Cardiac muscle cell (in vitro differentiated cells and primary cell): Measurements from ENCODE around the gene RSL1D1. TPM values are rescaled to one million over a fixed set of nuclear protein-coding genes. Genes with fewer than 3 reads are reported as not detected.

Experiments used
- DNase-seq, 2 donors: peaks; one replicate each; pipeline versions ENCODE4 v3.0.0 to v3.0.0-alpha.2; 2010 to 2017; ENCODE audit warnings: low read depth in 1 of 2, low spot score in 1 of 2
- H3K27ac ChIP-seq: fragments of 200-600 bp; sonication (generic); 2 replicates; pipeline ENCODE4 v1.5.1; 2016
- H3K27me3 ChIP-seq: fragments of 200-600 bp; sonication (generic); 2 replicates; pipeline ENCODE4 v1.6.0; 2016; ENCODE audit warnings: control low read depth
- H3K36me3 ChIP-seq: fragments of 200-600 bp; sonication (generic); 2 replicates; pipeline ENCODE4 v1.5.1; 2016; ENCODE audit warnings: control low read depth
- H3K4me1 ChIP-seq: fragments of 200-600 bp; sonication (generic); 2 replicates; pipeline ENCODE4 v1.8.1; 2017; ENCODE audit warnings: low read depth, mild to moderate bottlenecking, mixed run types
- H3K4me3 ChIP-seq: fragments of 200-600 bp; sonication (generic); 2 replicates; pipeline ENCODE4 v1.5.1; 2016; ENCODE audit warnings: mild to moderate bottlenecking
- H3K9me3 ChIP-seq: fragments of 200-600 bp; sonication (generic); 2 replicates; pipeline ENCODE4 v1.5.1; 2017; ENCODE audit warnings: low read depth, mild to moderate bottlenecking, control low read depth
- polyA plus RNA-seq: library from polyadenylated mRNA; unstranded; fragments of >200 nt; fragmentation: Nextera tagmentation; extraction: Ambion mirVana; gene quantifications from 2 replicates; pipeline ENCODE4 v1.2.1, GENCODE V29; 2016
- total RNA-seq: library from RNA; depleted of rRNA; stranded (reverse); fragments of >200 nt; gene quantifications from 2 replicates; pipeline ENCODE4 v1.2.3, GENCODE V29; 2016
- TF ChIP-seq, protein P1 (sequence below): IDR thresholded peaks from 2 replicates; pipeline ENCODE4 v1.5.1; 2012; ENCODE audit warnings: low read depth, mild to moderate bottlenecking, low read length

The RSL1D1 gene
- total and polyA plus RNA-seq, 2 experiments from 2014 or later, result 144 to 153 TPM

- no peaks in the 10 kb centered on the region for H3K9me3 ChIP-seq
- H3K4me3 ChIP-seq, result no peak overlapping the region
- peaks cover 11% of the 10 kb centered on the region for H3K4me1 ChIP-seq
- no peaks in the 10 kb centered on the region for H3K27me3 ChIP-seq
- DNase-seq, result no peak
- TF ChIP-seq, protein P1, sequence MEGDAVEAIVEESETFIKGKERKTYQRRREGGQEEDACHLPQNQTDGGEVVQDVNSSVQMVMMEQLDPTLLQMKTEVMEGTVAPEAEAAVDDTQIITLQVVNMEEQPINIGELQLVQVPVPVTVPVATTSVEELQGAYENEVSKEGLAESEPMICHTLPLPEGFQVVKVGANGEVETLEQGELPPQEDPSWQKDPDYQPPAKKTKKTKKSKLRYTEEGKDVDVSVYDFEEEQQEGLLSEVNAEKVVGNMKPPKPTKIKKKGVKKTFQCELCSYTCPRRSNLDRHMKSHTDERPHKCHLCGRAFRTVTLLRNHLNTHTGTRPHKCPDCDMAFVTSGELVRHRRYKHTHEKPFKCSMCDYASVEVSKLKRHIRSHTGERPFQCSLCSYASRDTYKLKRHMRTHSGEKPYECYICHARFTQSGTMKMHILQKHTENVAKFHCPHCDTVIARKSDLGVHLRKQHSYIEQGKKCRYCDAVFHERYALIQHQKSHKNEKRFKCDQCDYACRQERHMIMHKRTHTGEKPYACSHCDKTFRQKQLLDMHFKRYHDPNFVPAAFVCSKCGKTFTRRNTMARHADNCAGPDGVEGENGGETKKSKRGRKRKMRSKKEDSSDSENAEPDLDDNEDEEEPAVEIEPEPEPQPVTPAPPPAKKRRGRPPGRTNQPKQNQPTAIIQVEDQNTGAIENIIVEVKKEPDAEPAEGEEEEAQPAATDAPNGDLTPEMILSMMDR, result no peak
- peak overlapping the region; percentile 30 for H3K27ac ChIP-seq
- peaks cover 14% of the 10 kb centered on the region for H3K36me3 ChIP-seq
Measured at GRCh38 chr16:11868412-11868980, 17.2 kb upstream of the RSL1D1 start.

DNA sequence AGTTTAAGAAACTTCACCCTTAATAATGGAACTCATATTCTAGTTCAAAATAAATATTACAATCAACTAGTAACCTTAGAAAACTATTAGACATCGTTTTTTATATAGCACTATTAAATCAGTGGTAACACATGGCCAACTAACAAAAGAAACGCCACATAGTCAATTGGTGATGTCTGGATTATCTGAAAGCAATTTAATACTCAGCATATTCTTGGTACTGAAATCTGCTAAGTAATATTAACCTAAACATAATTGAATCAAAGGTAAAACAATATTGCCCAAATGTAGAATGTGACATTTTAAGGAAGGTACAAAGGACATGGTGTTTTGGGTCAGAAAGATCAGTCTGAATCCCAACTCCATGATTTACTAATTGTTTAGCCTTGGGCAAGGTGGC, 11.1 kb upstream of the RSL1D1 start:
- Histone ChIP-seq H3K36me3 (no peaks in the 10 kb centered on the region), H3K4me3 (no peak overlapping the region), H3K27ac (no peak overlapping the region), H3K9me3 (no peaks in the 10 kb centered on the region), H3K27me3 (no peaks in the 10 kb centered on the region), H3K4me1 (no peaks in the 10 kb centered on the region)
- no peak for DNase-seq
- TF ChIP-seq, protein P1, result no peak

DNA sequence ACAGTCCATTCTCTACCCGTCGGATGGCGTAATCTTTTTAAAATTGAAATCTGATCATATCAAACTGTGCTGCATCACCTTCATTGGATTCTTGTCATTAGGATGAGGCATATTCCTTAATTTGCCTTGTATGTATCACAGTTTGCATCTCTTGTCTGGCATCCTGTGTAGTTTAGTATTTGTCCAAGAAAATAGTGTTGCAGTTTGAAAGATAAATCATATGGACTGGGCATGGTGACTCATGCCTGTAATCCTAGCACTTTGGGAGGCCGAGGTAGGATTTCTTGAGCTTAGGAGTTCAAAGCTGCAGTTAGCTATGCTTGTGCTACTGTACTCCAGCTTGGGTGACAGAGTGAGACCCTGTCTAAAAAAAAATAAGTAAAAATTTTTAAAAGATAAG, 5.8 kb upstream of the RSL1D1 start:
- H3K9me3 ChIP-seq, result no peaks in the 10 kb centered on the region
- no peak overlapping the region for H3K27ac ChIP-seq
- H3K27me3 ChIP-seq, result no peaks in the 10 kb centered on the region
- peaks cover 3% of the 10 kb centered on the region for H3K4me1 ChIP-seq
- TF ChIP-seq, protein P1, result no peak
- no peaks in the 10 kb centered on the region for H3K36me3 ChIP-seq
- no peak overlapping the region for H3K4me3 ChIP-seq
- no peak for DNase-seq

GRCh38 chr16:11852092-11852809, 909 bp upstream of the RSL1D1 start:
- no peaks in the 10 kb centered on the region for H3K9me3 ChIP-seq
- no peaks in the 10 kb centered on the region for H3K27me3 ChIP-seq
- peaks cover 17% of the 10 kb centered on the region for H3K4me1 ChIP-seq
- TF ChIP-seq, protein P1, result no peak
- peak overlapping the region; percentile 96 for H3K4me3 ChIP-seq
- peak overlapping the region; percentile 95 for H3K27ac ChIP-seq
- peak in 1 of 2 donors; percentile 43 for DNase-seq
- peaks cover 15% of the 10 kb centered on the region for H3K36me3 ChIP-seq

DNA sequence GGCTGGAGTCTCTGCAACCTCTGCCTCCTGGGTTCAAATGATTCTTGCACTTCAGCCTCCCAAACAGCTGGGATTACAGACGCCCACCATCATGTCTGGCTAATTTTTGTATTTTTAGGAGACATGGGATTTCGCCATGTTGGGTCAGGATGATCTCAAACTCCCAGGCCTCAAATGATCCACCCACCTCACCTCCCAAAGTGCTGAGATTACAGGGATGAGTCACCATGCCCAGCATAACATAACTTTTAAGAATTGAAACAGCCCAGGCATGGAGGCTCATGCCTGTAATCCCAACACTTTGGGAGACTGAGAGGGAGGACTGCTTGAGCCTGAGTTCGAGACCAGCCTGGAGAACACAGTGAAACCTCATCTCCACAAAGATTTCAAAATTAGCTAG, 2.5 kb downstream of the RSL1D1 start:
- Histone ChIP-seq H3K4me3 (no peak overlapping the region), H3K9me3 (no peaks in the 10 kb centered on the region), H3K36me3 (peaks cover 47% of the 10 kb centered on the region), H3K27me3 (no peaks in the 10 kb centered on the region), H3K4me1 (peaks cover 17% of the 10 kb centered on the region), H3K27ac (no peak overlapping the region)
- peak in 1 of 2 donors; percentile 25 for DNase-seq
- TF ChIP-seq, protein P1, result no peak
